Mesendoderm (in vitro differentiated cells): ENCODE data around the gene MMP24.

Experiments
- DNase-seq: peaks from one replicate; pipeline ENCODE4 v3.0.0; 2013
- H2AK5ac ChIP-seq: 2 replicates; pipeline ENCODE4 v1.6.1; 2013; ENCODE audit warnings: low read length, inconsistent platforms
- H2BK120ac ChIP-seq: 2 replicates; pipeline ENCODE4 v1.6.1; 2013; ENCODE audit warnings: low read depth, mild to moderate bottlenecking, low read length, moderate library complexity, mixed read lengths
- H2BK15ac ChIP-seq: replicated peaks from 2 replicates; pipeline ENCODE4 v1.6.1; 2013; ENCODE audit warnings: low read depth, mild to moderate bottlenecking, moderate library complexity
- H2BK5ac ChIP-seq: 2 replicates; pipeline ENCODE4 v1.6.1; 2013; ENCODE audit warnings: low read length, inconsistent platforms
- H3K18ac ChIP-seq: 2 replicates; pipeline ENCODE4 v1.6.1; 2013; ENCODE audit warnings: mild to moderate bottlenecking, low read length, mixed read lengths
- H3K23ac ChIP-seq: one replicate; pipeline ENCODE4 v1.6.1; 2013; ENCODE audit warnings: low read length
- H3K27ac ChIP-seq: 2 replicates; pipeline ENCODE4 v1.5.1; 2013; ENCODE audit warnings: low read depth, mild to moderate bottlenecking, inconsistent platforms, low read length, moderate library complexity
- H3K27me3 ChIP-seq: 2 replicates; pipeline ENCODE4 v1.6.1; 2013; ENCODE audit warnings: low read length, control low read depth, mild to moderate bottlenecking, inconsistent platforms; ENCODE audit not compliant: insufficient read depth, poor library complexity
- H3K36me3 ChIP-seq: 2 replicates; pipeline ENCODE4 v1.6.1; 2013; ENCODE audit warnings: low read length, inconsistent platforms; ENCODE audit not compliant: control insufficient read depth, insufficient read depth
- H3K4ac ChIP-seq: one replicate; pipeline ENCODE4 v1.6.1; 2013; ENCODE audit warnings: low read depth, mild to moderate bottlenecking, low read length, moderate library complexity
- H3K4me1 ChIP-seq: 2 replicates; pipeline ENCODE4 v1.6.1; 2013; ENCODE audit warnings: low read depth, low read length, inconsistent platforms; ENCODE audit not compliant: control insufficient read depth
- H3K4me2 ChIP-seq: 2 replicates; pipeline ENCODE4 v1.6.1; 2013; ENCODE audit warnings: low read length
- H3K4me3 ChIP-seq: 2 replicates; pipeline ENCODE4 v1.5.1; 2013; ENCODE audit warnings: mild to moderate bottlenecking, low read length
- H3K56ac ChIP-seq: one replicate; pipeline ENCODE4 v1.6.1; 2013; ENCODE audit warnings: low read length
- H3K79me1 ChIP-seq: 2 replicates; pipeline ENCODE4 v1.6.1; 2013; ENCODE audit warnings: low read length, inconsistent platforms
- H3K79me2 ChIP-seq: 2 replicates; pipeline ENCODE4 v1.6.1; 2013; ENCODE audit warnings: mild to moderate bottlenecking, low read length; ENCODE audit not compliant: control insufficient read depth, insufficient read depth
- H3K9ac ChIP-seq: 2 replicates; pipeline ENCODE4 v1.6.1; 2013; ENCODE audit warnings: low read length, inconsistent platforms
- H4K5ac ChIP-seq: one replicate; pipeline ENCODE4 v1.6.1; 2013; ENCODE audit warnings: low read length
- H4K8ac ChIP-seq: one replicate; pipeline ENCODE4 v1.6.1; 2013; ENCODE audit warnings: low read depth, mild to moderate bottlenecking, control low read depth, low read length, moderate library complexity
- WGBS: extraction: QIAGEN DNeasy Blood & Tissue Kit; methylation state at CpG from one replicate; pipeline ENCODE4 v1.1.7; 2013; ENCODE audit warnings: low lambda C conversion rate, missing lambda C conversion rate; ENCODE audit not compliant: insufficient coverage; ENCODE audit errors: extremely low coverage; 5-methylcytosine and 5-hydroxymethylcytosine counted together

MMP24 gene

GRCh38 chr20:35207950-35208611 lies 18.4 kb upstream of the MMP24 start:
- no peak overlapping the region for H2AK5ac ChIP-seq
- H2BK120ac ChIP-seq: no peak overlapping the region
- no peak overlapping the region for H3K27ac ChIP-seq
- no peaks in the 10 kb centered on the region for H3K4me1 ChIP-seq
- H3K18ac ChIP-seq: no peak overlapping the region
- H2BK5ac ChIP-seq: no peak overlapping the region
- no peaks in the 10 kb centered on the region for H3K36me3 ChIP-seq
- no peaks in the 10 kb centered on the region for H3K79me2 ChIP-seq
- H4K8ac ChIP-seq: no peak overlapping the region
- WGBS: no CpG with 5 or more reads among the region's 8 CpGs
- H2BK15ac ChIP-seq: no peak overlapping the region
- no peak overlapping the region for H3K4me3 ChIP-seq
- H3K4me2 ChIP-seq: no peak overlapping the region
- H3K79me1 ChIP-seq: no peaks in the 10 kb centered on the region
- no peak overlapping the region for H3K56ac ChIP-seq
- H4K5ac ChIP-seq: no peak overlapping the region
- no peak overlapping the region for H3K4ac ChIP-seq
- H3K9ac ChIP-seq: no peak overlapping the region
- H3K23ac ChIP-seq: no peak overlapping the region
- DNase-seq: peak; percentile 76
- no peaks in the 10 kb centered on the region for H3K27me3 ChIP-seq

GRCh38 chr20:35215066-35215956 lies 11.2 kb upstream of the MMP24 start:
- H4K8ac ChIP-seq: no peak overlapping the region

GRCh38 chr20:35216541-35216940 lies 9.9 kb upstream of the MMP24 start:
- Histone ChIP-seq H3K4ac (no peak overlapping the region), H3K27ac (no peak overlapping the region), H3K4me1 (no peaks in the 10 kb centered on the region), H3K23ac (no peak overlapping the region), H4K5ac (no peak overlapping the region), H3K18ac (no peak overlapping the region), H3K4me2 (no peak overlapping the region), H3K9ac (no peak overlapping the region), H2BK5ac (no peak overlapping the region), H3K56ac (no peak overlapping the region), H2BK120ac (no peak overlapping the region), H3K79me1 (no peaks in the 10 kb centered on the region), H4K8ac (no peak overlapping the region), H3K27me3 (no peaks in the 10 kb centered on the region), H2AK5ac (no peak overlapping the region), H2BK15ac (no peak overlapping the region), H3K79me2 (no peaks in the 10 kb centered on the region), H3K4me3 (no peak overlapping the region), H3K36me3 (no peaks in the 10 kb centered on the region)
- no CpG with 5 or more reads among the region's 5 CpGs for WGBS
- no peak for DNase-seq

More at GRCh38 chr20:35215066-35215956, 11.2 kb upstream of the MMP24 start:
- Histone ChIP-seq H3K18ac (no peak overlapping the region), H3K27ac (no peak overlapping the region), H3K56ac (no peak overlapping the region), H2AK5ac (no peak overlapping the region), H3K79me1 (no peaks in the 10 kb centered on the region), H2BK5ac (no peak overlapping the region), H3K27me3 (no peaks in the 10 kb centered on the region), H3K4me2 (no peak overlapping the region), H4K5ac (no peak overlapping the region), H3K23ac (no peak overlapping the region), H2BK15ac (no peak overlapping the region), H3K9ac (no peak overlapping the region), H3K4me1 (no peaks in the 10 kb centered on the region), H3K36me3 (no peaks in the 10 kb centered on the region), H3K4me3 (no peak overlapping the region), H3K4ac (no peak overlapping the region), H3K79me2 (no peaks in the 10 kb centered on the region), H2BK120ac (no peak overlapping the region)
- DNase-seq: no peak
- no CpG with 5 or more reads among the region's 12 CpGs for WGBS

- Histone ChIP-seq H2BK15ac (no peak overlapping the region), H3K27ac (no peak overlapping the region), H3K9ac (no peak overlapping the region), H3K27me3 (peaks cover 8% of the 10 kb centered on the region), H3K36me3 (no peaks in the 10 kb centered on the region), H3K79me2 (no peaks in the 10 kb centered on the region), H3K4me2 (no peak overlapping the region), H4K5ac (no peak overlapping the region), H2BK120ac (no peak overlapping the region), H3K18ac (no peak overlapping the region), H2AK5ac (no peak overlapping the region), H3K23ac (no peak overlapping the region), H3K4me3 (no peak overlapping the region), H3K4me1 (peaks cover 3% of the 10 kb centered on the region), H3K79me1 (no peaks in the 10 kb centered on the region), H2BK5ac (no peak overlapping the region), H3K56ac (no peak overlapping the region), H3K4ac (no peak overlapping the region), H4K8ac (no peak overlapping the region)
- no CpG with 5 or more reads among the region's 5 CpGs for WGBS
- DNase-seq: no peak
Measured at GRCh38 chr20:35223941-35224340, 2.5 kb upstream of the MMP24 start.

GRCh38 chr20:35224536-35224935 lies 2.0 kb upstream of the MMP24 start:
- Histone ChIP-seq H2AK5ac (no peak overlapping the region), H3K4me1 (peaks cover 3% of the 10 kb centered on the region), H3K27me3 (peaks cover 8% of the 10 kb centered on the region), H3K56ac (no peak overlapping the region), H3K36me3 (no peaks in the 10 kb centered on the region), H2BK15ac (no peak overlapping the region), H4K8ac (no peak overlapping the region), H3K18ac (no peak overlapping the region), H4K5ac (no peak overlapping the region), H3K79me1 (no peaks in the 10 kb centered on the region), H3K4me3 (no peak overlapping the region), H3K9ac (no peak overlapping the region), H2BK120ac (no peak overlapping the region), H3K23ac (no peak overlapping the region), H3K4me2 (no peak overlapping the region), H3K79me2 (no peaks in the 10 kb centered on the region), H3K4ac (no peak overlapping the region), H2BK5ac (no peak overlapping the region), H3K27ac (no peak overlapping the region)
- no CpG with 5 or more reads among the region's 5 CpGs for WGBS
- no peak for DNase-seq
